HL-60/S4 treated with retinoic acid at 250 ng/mL for 4 days and 3 days (cell line): ENCODE results near the gene APCDD1L.

ENCODE experiments used
- in situ Hi-C: fragments of 300-500 bp; cut with MboI; formaldehyde crosslinking; loops from 2 replicates; pipeline ENCODE4 v1.7.0; 2022; ENCODE audit warnings: low sequenced_read_pairs

The APCDD1L gene

DNA sequence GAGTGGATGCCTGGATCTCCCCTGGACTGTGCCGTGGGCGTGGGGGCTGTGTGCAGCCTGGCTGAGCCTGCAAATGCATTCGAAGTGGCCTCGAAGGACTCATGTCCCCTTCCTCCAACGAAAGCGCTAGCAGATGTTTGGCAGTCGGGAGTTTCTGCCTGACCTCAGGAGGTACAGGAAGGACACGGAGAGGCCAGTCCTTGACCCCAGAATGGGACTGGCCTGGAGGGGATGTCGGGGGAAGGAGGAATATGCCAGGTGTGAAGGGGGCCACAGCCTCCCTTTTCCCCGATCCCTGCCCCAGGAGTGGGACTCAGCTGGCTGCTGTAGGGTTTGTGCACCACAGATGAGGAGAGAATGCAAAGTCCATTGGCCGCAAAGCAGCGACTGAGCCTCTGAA is 45.6 kb downstream of the APCDD1L start:
- in situ Hi-C loops = no loop called here

DNA sequence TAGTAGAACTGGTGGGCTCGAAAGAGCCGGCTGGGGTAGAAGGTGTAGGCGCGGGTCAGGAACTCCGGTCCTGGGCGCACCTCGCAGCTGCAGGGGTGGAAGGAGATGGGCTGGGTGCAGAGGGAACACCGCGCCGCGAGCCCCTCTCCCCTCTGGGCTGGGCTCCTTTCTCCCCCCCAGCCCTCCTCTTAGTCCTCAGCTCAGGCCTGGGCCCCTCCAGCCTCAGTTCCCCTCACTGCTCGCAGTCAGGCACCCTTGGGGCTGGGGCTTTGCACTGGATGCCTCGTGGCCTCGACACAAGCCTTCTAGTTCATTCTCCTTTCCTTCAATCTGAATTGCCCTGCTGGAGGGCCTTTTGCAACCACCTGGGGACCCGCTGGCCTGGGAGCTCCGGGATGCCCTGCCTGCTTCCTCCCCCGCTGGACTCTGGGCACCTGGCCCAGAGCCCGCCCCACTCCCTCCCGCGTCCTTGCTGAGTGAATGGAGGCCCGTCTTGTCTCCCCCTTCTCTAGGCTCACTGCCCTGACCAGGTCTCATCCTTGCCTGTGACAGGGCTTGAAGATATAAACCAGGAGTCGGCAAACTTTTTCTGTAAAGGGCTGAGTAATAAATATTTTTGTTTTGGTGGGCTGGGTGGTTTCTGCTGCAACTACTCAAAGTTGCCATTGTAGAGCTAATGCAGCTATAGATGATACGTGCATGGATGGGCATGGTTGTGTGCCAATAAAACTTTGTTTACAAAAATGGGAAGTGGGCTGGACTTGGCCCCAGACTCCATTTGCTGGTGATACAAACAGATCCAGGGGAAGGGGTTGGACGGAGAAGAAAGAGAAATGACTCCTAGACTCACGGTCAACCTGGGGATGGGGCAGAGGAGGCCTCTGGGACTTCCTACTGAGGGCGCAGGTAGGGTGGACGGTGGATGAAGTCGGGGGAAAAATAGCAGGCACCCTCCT is 47.3 kb downstream of the APCDD1L start:
- in situ Hi-C loops = no loop called here

DNA sequence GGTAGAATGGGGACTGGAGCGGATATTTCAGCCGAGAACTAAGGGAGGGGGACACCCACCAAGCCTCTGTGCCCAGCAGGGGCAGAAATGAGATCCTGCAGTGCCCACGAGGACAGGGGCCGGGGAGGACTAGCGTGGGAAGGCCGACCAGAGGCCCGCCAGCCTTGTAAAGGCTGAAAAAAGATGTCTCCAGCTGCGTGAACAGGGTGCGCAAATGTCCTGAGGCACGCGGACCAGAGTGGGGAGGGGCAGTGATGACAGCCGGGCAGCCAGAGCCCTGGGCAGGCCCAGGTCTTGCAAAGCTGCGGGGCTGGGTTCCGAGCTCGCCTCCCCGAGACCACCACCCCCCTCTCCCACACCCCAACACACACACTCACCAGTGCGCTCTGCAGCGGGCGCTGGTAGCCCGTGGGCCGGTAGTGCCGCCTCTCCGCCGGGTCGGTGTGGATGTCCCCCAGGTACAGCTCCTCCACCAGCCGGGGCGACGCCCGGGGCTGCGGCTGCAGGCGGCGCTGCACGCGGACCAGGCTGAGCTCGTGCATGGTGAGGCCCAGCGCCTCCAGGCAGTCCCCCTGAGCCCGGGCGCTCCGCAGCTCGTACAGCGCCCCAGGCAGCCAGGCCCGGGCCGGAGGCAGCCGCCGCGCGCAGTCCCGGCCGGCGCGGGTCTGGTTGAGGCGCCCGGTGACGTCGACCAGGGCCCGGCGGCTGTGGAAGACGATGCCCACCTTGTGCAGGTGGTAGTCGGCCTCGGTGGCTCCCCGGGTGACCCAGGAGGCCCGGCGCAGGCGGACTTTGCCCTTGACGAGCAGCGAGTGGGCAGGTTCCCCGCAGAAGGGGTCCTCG is 48.2 kb downstream of the APCDD1L start:
- in situ Hi-C loops = no loop called here

DNA sequence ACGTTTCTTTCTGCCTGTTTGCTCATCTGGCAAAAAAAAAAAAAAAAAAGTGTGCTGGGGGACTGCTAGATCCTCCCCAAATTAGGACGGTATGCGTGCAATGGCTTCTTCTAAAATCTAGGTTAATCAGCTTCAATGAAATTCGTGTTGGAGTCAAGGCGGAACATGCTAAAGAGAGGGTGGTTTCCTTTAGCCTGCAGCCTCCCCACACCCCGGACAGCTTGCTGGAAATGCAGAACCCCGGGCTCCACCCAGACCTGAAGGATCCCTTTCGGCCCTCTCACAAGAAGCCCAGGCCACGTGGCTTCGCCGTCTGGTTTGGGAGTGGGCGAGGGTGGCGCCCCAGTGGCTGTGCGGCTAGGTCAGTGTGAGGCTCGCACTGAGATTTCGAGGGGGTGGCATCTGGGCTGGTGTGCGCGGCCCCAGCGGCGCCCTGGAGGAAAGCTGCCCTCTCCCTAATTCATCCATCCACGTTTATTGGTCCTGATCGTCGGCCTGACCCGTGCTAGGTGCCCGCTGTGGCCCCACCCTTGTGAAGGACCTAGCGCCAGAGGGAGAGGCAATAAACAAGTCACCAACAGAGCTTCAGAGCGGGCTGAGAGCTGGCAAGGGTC is 49.0 kb downstream of the APCDD1L start:
- in situ Hi-C loops = no loop called here

DNA sequence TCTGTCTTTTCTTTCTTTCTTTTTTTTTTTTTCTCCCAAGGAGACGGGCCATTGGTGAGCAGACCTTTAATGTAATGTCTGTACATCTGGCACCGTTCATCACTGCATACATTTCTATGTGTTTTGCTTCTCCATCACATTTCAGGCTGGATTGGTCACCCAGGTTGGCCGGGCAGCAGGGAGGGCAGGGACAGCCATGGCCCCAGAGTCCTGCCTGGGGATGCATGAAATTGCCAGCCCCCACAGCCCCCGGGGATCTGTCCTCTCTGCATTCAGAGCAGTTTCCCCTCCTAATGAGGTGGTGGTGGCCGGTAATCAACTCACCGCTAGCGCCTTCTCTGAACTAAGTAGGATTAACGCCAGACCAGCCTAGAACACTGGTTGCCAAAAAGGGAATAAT is 50.4 kb downstream of the APCDD1L start:
- in situ Hi-C loops = no loop called here

GRCh38 chr20:58463256-58463655 is 51.9 kb downstream of the APCDD1L start:
- in situ Hi-C loops = no loop called here

DNA sequence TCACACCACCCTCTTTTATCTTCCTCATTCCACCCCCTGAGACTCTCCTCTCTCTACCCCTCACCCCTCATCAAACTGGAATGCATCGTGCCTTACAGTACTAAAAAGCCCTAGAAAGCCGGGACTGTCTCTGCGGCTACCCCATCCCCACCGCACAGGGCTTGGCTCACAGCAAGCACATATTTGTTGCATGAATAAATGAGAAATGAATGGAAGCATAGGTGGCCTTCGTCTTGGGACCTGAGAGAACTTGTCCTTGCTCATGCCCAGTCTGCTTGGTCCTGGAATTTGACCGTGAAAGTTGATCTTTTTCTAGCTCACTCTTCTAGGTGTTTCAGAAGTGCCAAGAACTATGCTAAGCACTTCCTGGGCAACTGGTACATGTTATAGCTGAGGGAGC is 53.3 kb downstream of the APCDD1L start:
- in situ Hi-C loops = no loop called here

DNA sequence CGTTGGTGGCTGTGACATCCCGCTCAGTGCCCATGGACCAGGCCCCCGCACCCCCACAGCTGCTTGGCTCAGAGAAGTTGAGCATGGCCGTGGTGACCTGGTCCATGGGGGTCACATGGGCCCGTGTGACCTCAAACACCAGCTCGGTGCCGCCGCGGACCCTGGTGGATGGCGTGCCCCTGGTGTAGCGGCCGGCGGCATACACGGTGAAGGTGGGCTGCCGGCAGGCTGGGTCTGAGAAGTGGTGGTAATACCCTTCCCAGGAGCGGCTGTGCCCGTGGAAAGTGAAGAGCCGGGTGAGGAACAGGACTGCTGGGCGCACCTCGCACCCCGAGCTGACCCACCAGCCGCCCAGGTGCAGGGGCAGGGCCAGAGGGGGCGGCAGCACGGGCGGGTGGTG is 54.1 kb downstream of the APCDD1L start:
- in situ Hi-C loops = no loop called here

DNA sequence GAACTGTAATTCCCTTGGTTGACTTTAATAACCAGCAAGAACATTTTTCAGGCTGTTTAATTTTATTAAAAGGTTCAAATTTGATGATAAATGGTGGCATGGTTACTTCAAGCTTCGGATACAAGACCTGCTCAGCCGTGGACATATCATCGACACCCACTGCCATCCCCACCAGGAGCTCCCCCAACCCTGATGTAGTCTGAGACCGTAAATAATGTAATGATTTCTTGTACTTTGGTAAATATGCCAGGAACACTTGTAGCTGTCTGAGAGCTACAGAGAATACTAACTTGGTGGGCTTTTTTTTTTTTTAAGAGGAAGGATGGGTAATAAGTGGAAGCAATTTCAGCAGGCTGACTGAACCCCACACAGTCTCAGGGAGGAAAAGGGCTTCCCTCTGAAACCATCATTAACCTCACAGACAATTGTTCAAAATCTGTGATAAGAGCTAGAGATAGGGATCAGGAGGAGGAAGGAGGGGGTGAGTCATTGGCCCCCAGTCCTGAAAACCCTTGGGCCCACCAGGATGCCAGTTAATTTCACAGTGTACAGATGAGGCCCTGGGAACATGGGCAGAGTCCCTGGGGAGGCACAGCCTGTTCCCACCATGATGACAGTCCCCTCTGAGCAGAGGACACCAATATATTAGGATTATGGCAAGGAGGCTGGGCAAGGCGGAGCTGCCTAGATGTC is 56.0 kb downstream of the APCDD1L start:
- in situ Hi-C loops = no loop called here

- in situ Hi-C loops = no loop called here
These were observed 56.7 kb downstream of the APCDD1L start for GRCh38 chr20:58458342-58459057.

DNA sequence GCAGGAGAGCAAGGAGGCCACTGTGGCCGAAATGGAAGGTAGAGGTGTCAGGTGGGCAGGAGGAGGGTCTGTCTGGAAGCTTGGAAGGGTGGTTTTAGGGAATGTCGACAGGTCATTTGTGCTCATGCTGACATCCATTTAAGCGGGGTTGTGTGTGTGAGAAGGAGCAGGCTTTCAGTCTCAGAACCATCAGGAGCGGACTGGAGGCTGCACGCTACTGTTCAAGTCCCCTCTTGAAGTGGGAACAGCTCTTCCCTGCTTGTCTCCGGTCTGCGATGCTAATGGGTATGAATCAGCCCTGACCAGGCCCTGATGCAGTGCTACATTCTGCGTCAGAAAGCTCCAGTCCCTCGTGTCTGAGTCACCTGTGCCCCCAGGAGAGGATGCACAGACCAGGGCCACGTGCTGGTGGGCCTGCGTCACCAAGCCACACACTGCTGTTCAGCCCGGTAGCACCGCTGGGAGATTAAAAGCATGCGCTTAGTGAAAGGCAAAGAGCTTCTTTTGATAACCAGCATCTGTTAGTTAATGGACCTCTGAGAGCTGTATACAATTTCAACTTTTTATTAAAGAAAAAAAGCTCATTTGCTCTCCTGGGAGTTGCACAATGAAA is 58.0 kb downstream of the APCDD1L start:
- in situ Hi-C loops = no loop called here

GRCh38 chr20:58454460-58454859 is 60.7 kb downstream of the APCDD1L start:
- in situ Hi-C loops = no loop called here

GRCh38 chr20:58453391-58453790 is 61.8 kb downstream of the APCDD1L start:
- in situ Hi-C loops = no loop called here

- in situ Hi-C loops = no loop called here
These were observed 62.4 kb downstream of the APCDD1L start for GRCh38 chr20:58452667-58453255.

- in situ Hi-C loops = no loop called here
These were observed 64.9 kb downstream of the APCDD1L start for GRCh38 chr20:58450254-58450653.

- in situ Hi-C loops = no loop called here
These were observed 65.4 kb downstream of the APCDD1L start for GRCh38 chr20:58449681-58450221.

DNA sequence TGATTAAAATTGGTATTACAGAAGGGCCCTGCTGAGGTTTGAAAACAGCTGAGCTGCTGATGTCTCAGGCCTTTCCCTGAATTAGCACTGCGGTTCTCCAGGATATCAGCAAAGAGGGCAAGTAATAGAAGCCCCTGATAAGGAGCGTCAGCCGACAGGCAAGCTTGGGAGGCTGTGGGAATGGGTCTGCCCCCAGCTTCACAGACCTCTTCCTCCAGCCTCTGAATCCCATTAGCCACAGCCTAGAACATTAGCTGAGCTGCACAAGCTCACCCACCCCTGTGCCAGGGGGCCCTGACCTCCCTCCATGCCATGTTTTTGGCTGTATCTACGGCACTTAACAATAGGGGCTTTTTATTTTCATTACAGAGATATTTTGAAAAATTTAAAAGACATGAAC is 66.2 kb downstream of the APCDD1L start:
- in situ Hi-C loops = no loop called here

- in situ Hi-C loops = no loop called here
These were observed 67.4 kb downstream of the APCDD1L start for GRCh38 chr20:58447511-58448391.
